H1 (cell line): ENCODE measurements around the gene UPK3B. TPM values are rescaled to one million over a fixed set of nuclear protein-coding genes. Genes with fewer than 3 reads are reported as not detected.

Experiments
- CTCF ChIA-PET: fragments of 300-600 bp; sonication (Branson Sonifier 250); formaldehyde crosslinking; loops from one replicate; lab custom pipeline; 2021; ENCODE audit not compliant: partially characterized antibody; lab: Charles Lee
- POLR2A ChIA-PET: fragments of 300-600 bp; sonication (Branson Sonifier 250); formaldehyde crosslinking; loops from one replicate; lab custom pipeline; 2021; ENCODE audit warnings: inconsistent platforms; ENCODE audit not compliant: partially characterized antibody; lab: Charles Lee
- DNase-seq, 2 experiments: peaks; one replicate each; pipeline versions ENCODE4 v3.0.0 to v3.0.0-alpha.2; 2010 to 2022; ENCODE audit warnings: low spot score in 2 of 2, low read depth in 1 of 2, mixed read lengths in 1 of 2
- FAIRE-seq: peaks from 2 replicates; lab custom pipeline; 2011; peaks lifted over from hg19 to GRCh38; lab: Jason Lieb, UNC
- H2AFZ ChIP-seq: 2 replicates; pipeline ENCODE4 v1.8.1; 2012; ENCODE audit warnings: low read length, inconsistent platforms
- H2AK5ac ChIP-seq: 2 replicates; pipeline ENCODE4 v1.6.1; 2013; ENCODE audit warnings: low read depth, low read length
- H2BK120ac ChIP-seq: replicated peaks from 2 replicates; pipeline ENCODE3; 2013; ENCODE audit warnings: low read depth, low read length, inconsistent platforms
- H2BK12ac ChIP-seq: 2 replicates; pipeline ENCODE4 v1.6.1; 2013; ENCODE audit warnings: low read depth, low read length
- H2BK15ac ChIP-seq: 2 replicates; pipeline ENCODE4 v1.6.1; 2013; ENCODE audit warnings: low read length
- H2BK20ac ChIP-seq: 2 replicates; pipeline ENCODE4 v1.6.1; 2013; ENCODE audit warnings: low read length
- H2BK5ac ChIP-seq: 2 replicates; pipeline ENCODE4 v1.6.1; 2013; ENCODE audit warnings: low read depth, low read length
- H3K14ac ChIP-seq: 2 replicates; pipeline ENCODE4 v1.6.1; 2013; ENCODE audit warnings: inconsistent platforms; ENCODE audit not compliant: insufficient read length
- H3K18ac ChIP-seq: 2 replicates; pipeline ENCODE4 v1.6.1; 2013; ENCODE audit warnings: low read length; ENCODE audit errors: extremely low read depth
- H3K23ac ChIP-seq: 2 replicates; pipeline ENCODE4 v1.6.1; 2013; ENCODE audit warnings: inconsistent platforms; ENCODE audit not compliant: insufficient read length
- H3K23me2 ChIP-seq: 2 replicates; pipeline ENCODE4 v1.6.1; 2013; ENCODE audit warnings: low read depth, low read length
- H3K27ac ChIP-seq: 2 replicates; pipeline ENCODE4 v1.6.1; 2011; ENCODE audit warnings: low read depth, low read length, inconsistent platforms
- H3K27me3 ChIP-seq, 4 experiments: replicated peaks in 1 of 4; 1 replicate in 1 of 4; 2 replicates in 3 of 4; pipeline versions ENCODE4 v1.6.1 to v1.8.1; 2011 to 2013; ENCODE audit warnings: low read length in 3 of 4, mild to moderate bottlenecking in 3 of 4, inconsistent platforms in 2 of 4, mixed read lengths in 2 of 4, moderate library complexity in 1 of 4; ENCODE audit not compliant: control insufficient read depth in 3 of 4, insufficient read depth in 3 of 4; ENCODE audit errors: extremely low read depth in 1 of 4
- H3K36me3 ChIP-seq, 4 experiments: 2 replicates each; pipeline versions ENCODE4 v1.6.1 to v1.8.1; 2011 to 2013; ENCODE audit warnings: mild to moderate bottlenecking in 4 of 4, low read length in 3 of 4, moderate library complexity in 2 of 4, control low read depth in 1 of 4, inconsistent platforms in 1 of 4; ENCODE audit not compliant: insufficient read depth in 4 of 4, control insufficient read depth in 2 of 4
- H3K4ac ChIP-seq: replicated peaks from 2 replicates; pipeline ENCODE3; 2013; ENCODE audit warnings: low read length, low read depth, mixed read lengths, inconsistent platforms; ENCODE audit not compliant: insufficient read length
- H3K4me1 ChIP-seq, 4 experiments: replicated peaks in 1 of 4; 1 replicate in 1 of 4; 2 replicates in 3 of 4; pipeline versions ENCODE4 v1.6.1 to v1.8.1; 2011 to 2013; ENCODE audit warnings: low read length in 3 of 4, inconsistent platforms in 2 of 4, mixed read lengths in 1 of 4; ENCODE audit not compliant: insufficient read depth in 4 of 4, control insufficient read depth in 3 of 4
- H3K4me2 ChIP-seq, 2 experiments: 2 replicates each; pipeline versions ENCODE4 v1.6.1 to v1.8.1; 2011 to 2013; ENCODE audit warnings: low read depth in 2 of 2, low read length in 2 of 2, control low read depth in 1 of 2, inconsistent platforms in 1 of 2, mild to moderate bottlenecking in 1 of 2; ENCODE audit not compliant: insufficient read depth in 1 of 2
- H3K4me3 ChIP-seq, 4 experiments: fragments of 200-600, 300-600 bp in 1 of 4; sonication (generic), shearing (Covaris generic), sonication (Bioruptor Twin) in 1 of 4; 2 replicates each; pipeline versions ENCODE4 v1.5.1 to v1.8.1; 2011 to 2016; ENCODE audit warnings: low read length in 4 of 4, low read depth in 3 of 4, control low read depth in 2 of 4, inconsistent platforms in 2 of 4, mild to moderate bottlenecking in 2 of 4, mixed read lengths in 1 of 4, moderate library complexity in 1 of 4; ENCODE audit not compliant: insufficient read depth in 2 of 4; ENCODE audit errors: extremely low read depth in 1 of 4
- H3K56ac ChIP-seq: replicated peaks from 2 replicates; pipeline ENCODE3; 2013; ENCODE audit warnings: low read depth, mild to moderate bottlenecking, mixed read lengths, low read length, inconsistent platforms; ENCODE audit not compliant: insufficient read length
- H3K79me1 ChIP-seq: 2 replicates; pipeline ENCODE4 v1.6.1; 2013; ENCODE audit warnings: low read depth, low read length, control low read depth
- H3K79me2 ChIP-seq, 2 experiments: 2 replicates each; pipeline versions ENCODE4 v1.6.1 to v1.8.1; 2012 to 2013; ENCODE audit warnings: low read length in 2 of 2, mild to moderate bottlenecking in 2 of 2, inconsistent platforms in 1 of 2; ENCODE audit not compliant: insufficient read depth in 2 of 2, control insufficient read depth in 1 of 2
- H3K9ac ChIP-seq, 4 experiments: replicated peaks in 1 of 4; 1 replicate in 1 of 4; 2 replicates in 3 of 4; pipeline versions ENCODE4 v1.6.1 to v1.8.1; 2011 to 2013; ENCODE audit warnings: low read depth in 3 of 4, low read length in 3 of 4, control low read depth in 2 of 4, mild to moderate bottlenecking in 2 of 4, moderate library complexity in 2 of 4, inconsistent platforms in 1 of 4; ENCODE audit errors: extremely low read depth in 1 of 4
- H3K9me3 ChIP-seq, 2 experiments: 2 replicates each; pipeline versions ENCODE4 v1.6.1 to v1.8.1; 2012 to 2013; ENCODE audit warnings: mild to moderate bottlenecking in 2 of 2, moderate library complexity in 2 of 2, control low read depth in 1 of 2, inconsistent platforms in 1 of 2, low read depth in 1 of 2, low read length in 1 of 2, mixed read lengths in 1 of 2; ENCODE audit not compliant: insufficient read depth in 2 of 2
- H4K20me1 ChIP-seq, 2 experiments: replicated peaks in 1 of 2; 2 replicates each; pipeline versions ENCODE3 to v1.8.1; 2011 to 2013; ENCODE audit warnings: inconsistent platforms in 2 of 2, low read length in 2 of 2, mild to moderate bottlenecking in 1 of 2; ENCODE audit not compliant: insufficient read depth in 2 of 2, control insufficient read depth in 1 of 2
- H4K5ac ChIP-seq: 2 replicates; pipeline ENCODE4 v1.6.1; 2013; ENCODE audit warnings: low read length, low read depth, mixed read lengths, inconsistent platforms; ENCODE audit not compliant: insufficient read length
- H4K8ac ChIP-seq: 2 replicates; pipeline ENCODE4 v1.8.0; 2013; ENCODE audit warnings: mild to moderate bottlenecking, moderate library complexity, low read length, inconsistent platforms; ENCODE audit not compliant: insufficient read depth; ENCODE audit errors: extremely low read depth
- H4K91ac ChIP-seq: replicated peaks from 2 replicates; pipeline ENCODE3; 2013; ENCODE audit warnings: low read length, mixed read lengths, inconsistent platforms; ENCODE audit not compliant: insufficient read length
- BCL11A ChIP-seq, 2 experiments: IDR thresholded peaks; one replicate each; pipeline ENCODE4 v1.6.1; 2011; ENCODE audit warnings: low read depth in 2 of 2, low read length in 2 of 2, mild to moderate bottlenecking in 2 of 2
- BRCA1 ChIP-seq: IDR thresholded peaks from 2 replicates; pipeline ENCODE4 v1.6.1; 2012; ENCODE audit warnings: low read depth, low read length, improper control_type of control experiment
- CBX8 ChIP-seq: fragments of 300-800, 300-1000 bp; sonication (generic); IDR thresholded peaks from 2 replicates; pipeline ENCODE4 v1.7.1; 2016; ENCODE audit warnings: low read depth, low read length, borderline replicate concordance
- CEBPB ChIP-seq: IDR thresholded peaks from 2 replicates; pipeline ENCODE4 v1.6.1; 2012; ENCODE audit warnings: low read depth, low read length
- GTF2F1 ChIP-seq: IDR thresholded peaks from 2 replicates; pipeline ENCODE4 v1.6.1; 2012; ENCODE audit warnings: low read depth, low read length, improper control_type of control experiment, borderline replicate concordance
- JUN ChIP-seq: IDR thresholded peaks from 2 replicates; pipeline ENCODE4 v1.6.1; 2011; ENCODE audit warnings: low read depth, mild to moderate bottlenecking, improper control_type of control experiment, low read length
- JUND ChIP-seq: IDR thresholded peaks from 2 replicates; pipeline ENCODE4 v1.6.1; 2011; ENCODE audit warnings: mild to moderate bottlenecking, improper control_type of control experiment, low read length
- KDM1A ChIP-seq: fragments of 200-600, 300-600 bp; sonication (generic); IDR thresholded peaks from 2 replicates; pipeline ENCODE4 v1.7.1; 2016; ENCODE audit warnings: mild to moderate bottlenecking, low read length, borderline replicate concordance
- NANOG ChIP-seq: IDR thresholded peaks from 2 replicates; pipeline ENCODE4 v1.6.1; 2011; ENCODE audit warnings: low read length, low read depth, mild to moderate bottlenecking, inconsistent platforms; ENCODE audit not compliant: insufficient read depth, poor library complexity, severe bottlenecking
- PHF8 ChIP-seq: fragments of 200-600 bp; sonication (generic); conservative IDR thresholded peaks from 2 replicates; pipeline ENCODE4 v1.7.1; 2012; ENCODE audit warnings: low read depth, mild to moderate bottlenecking, inconsistent platforms, low read length, moderate library complexity
- RBBP5 ChIP-seq: IDR thresholded peaks from 2 replicates; pipeline ENCODE4 v1.7.1; 2012; ENCODE audit warnings: low read depth, mild to moderate bottlenecking, inconsistent platforms, low read length, moderate library complexity, borderline replicate concordance
- SAP30 ChIP-seq: fragments of 300-600 bp; sonication (generic); IDR thresholded peaks from 2 replicates; pipeline ENCODE4 v1.7.1; 2012; ENCODE audit warnings: low read length, moderate library complexity, mild to moderate bottlenecking, inconsistent platforms; ENCODE audit not compliant: insufficient read depth, insufficient replicate concordance
- SIN3A ChIP-seq, 2 experiments: IDR thresholded peaks in 1 of 2; conservative IDR thresholded peaks in 1 of 2; 2 replicates each; pipeline ENCODE4 v1.6.1; 2011 to 2012; ENCODE audit warnings: low read length in 2 of 2, improper control_type of control experiment in 1 of 2, low read depth in 1 of 2, mild to moderate bottlenecking in 1 of 2
- SP2 ChIP-seq: IDR thresholded peaks from 2 replicates; pipeline ENCODE4 v1.6.1; 2012; ENCODE audit warnings: mild to moderate bottlenecking, low read length, inconsistent platforms
- WGBS, 2 experiments: shearing (Covaris generic) in 1 of 2; methylation state at CpG; one replicate each; pipeline versions ENCODE4 v1.1.6 to v1.1.7; 2013 to 2015; ENCODE audit warnings: low lambda C conversion rate in 2 of 2, mixed read lengths in 2 of 2, inconsistent platforms in 1 of 2, low coverage in 1 of 2, missing lambda C conversion rate in 1 of 2; ENCODE audit not compliant: insufficient replicate concordance in 2 of 2, insufficient coverage in 1 of 2, insufficient read length in 1 of 2; ENCODE audit errors: extremely low coverage in 1 of 2, missing lambda C conversion rate in 1 of 2; 5-methylcytosine and 5-hydroxymethylcytosine counted together
- polyA plus RNA-seq, 7 experiments: library from polyadenylated mRNA; depleted of rRNA in 3 of 7; stranded (reverse) in 5 of 7; unstranded in 2 of 7; fragments of >200 nt in 5 of 7; fragments of 200-250 nt in 2 of 7; gene quantifications; 1 replicate in 5 of 7; 2 replicates in 1 of 7; 4 replicates in 1 of 7; pipeline versions ENCODE4 v1.2.1 to v1.2.3, GENCODE V29; 2011 to 2013; ENCODE audit warnings: missing spikeins in 2 of 7, mixed read lengths in 2 of 7
- total RNA-seq: library from RNA; stranded (reverse); fragmentation: NEBNext Ultra II Directional; extraction: Animal tissue kit (Norgen Biotek cat#: 25700); gene quantifications from 2 replicates; pipeline ENCODE4 v1.2.1, GENCODE V29; 2021

The UPK3B gene
- total and polyA plus RNA-seq, 2 of the 8 experiments (the other 6 are each of a cell fraction or from before 2014, with no cell fraction given): 5.9 to 20.6 TPM

GRCh38 chr7:76506081-76506440 lies 4.3 kb upstream of the UPK3B start:
- Histone ChIP-seq H2BK20ac (no peak overlapping the region), H3K23me2 (no peaks in the 10 kb centered on the region), H3K79me2 (no peaks in the 10 kb centered on the region), H3K27me3 (no peaks in the 10 kb centered on the region), H4K5ac (no peak overlapping the region), H3K4me1 (peaks cover 0 to 11% (median 8%) of the 10 kb centered on the region in 4 experiments; a peak in 6 of 7 replicates), H3K9ac (no peak overlapping the region), H4K91ac (no peak overlapping the region), H2AFZ (no peak overlapping the region), H3K9me3 (no peaks in the 10 kb centered on the region), H3K4ac (no peak overlapping the region), H3K79me1 (no peaks in the 10 kb centered on the region), H2BK12ac (peak overlapping the region; percentile 17; the same call in 1 of the 2 replicates), H2AK5ac (no peak overlapping the region), H3K14ac (no peak overlapping the region), H3K4me3 (no peak overlapping the region), H3K56ac (no peak overlapping the region), H2BK15ac (no peak overlapping the region), H2BK5ac (no peak overlapping the region), H3K18ac (no peak overlapping the region), H2BK120ac (no peak overlapping the region), H3K23ac (no peak overlapping the region), H3K27ac (no peak overlapping the region), H3K36me3 (peaks cover 0 to 5% (median under 1%) of the 10 kb centered on the region in 4 experiments; a peak in 4 of 8 replicates), H4K20me1 (peaks cover 0 to 2% of the 10 kb centered on the region in 2 experiments), H4K8ac (no peak overlapping the region), H3K4me2 (no peak overlapping the region)
- CTCF ChIA-PET: interaction anchor here (0.7 kb wide), 1 partner anchor 217 kb away, joined by 3 read pairs; no protein-coding TSS in a partner anchor
- no peak for DNase-seq
- FAIRE-seq: no peak
- POLR2A ChIA-PET: interaction anchor here (0.6 kb wide), 1 partner anchor 73 kb away, joined by 5 read pairs; no protein-coding TSS in a partner anchor
- 96% methylated on average over 5 of the region's 5 CpGs; no CpG with 5 or more reads in 1 of the 2 experiments for WGBS, 2 experiments
- TF ChIP-seq NANOG (no peak), GTF2F1 (no peak), PHF8 (no peak), BRCA1 (no peak), JUND (no peak), CBX8 (no peak), SP2 (no peak), KDM1A (no peak), SAP30 (no peak), JUN (no peak), CEBPB (no peak), BCL11A (IDR thresholded peaks at IDR 0.05; ENCODE audit: low read depth in 2 of 2, low read length in 2 of 2) (no peak), SIN3A (conservative IDR thresholded peaks at IDR 0.05 in 1 of 2, IDR thresholded peaks at IDR 0.05 in 1 of 2; ENCODE audit: low read depth in 1 of 2, low read length in 2 of 2) (no peak), RBBP5 (no peak)
